Mesenchymal stem cell (in vitro differentiated cells and primary cell): ENCODE results near the gene CCDC88B.
A peak's percentile ranks its signal among the peaks of the same experiment; 100 is the strongest.

Experiments
- DNase-seq: peaks from one replicate; pipeline ENCODE4 v3.0.0-alpha.2; 2013
- H2AFZ ChIP-seq: one replicate; pipeline ENCODE4 v1.6.1; 2013; ENCODE audit warnings: low read depth, mild to moderate bottlenecking, control low read depth, inconsistent platforms, low read length, moderate library complexity
- H2AK5ac ChIP-seq: 2 replicates; pipeline ENCODE4 v1.6.1; 2013; ENCODE audit warnings: low read length, moderate library complexity, mild to moderate bottlenecking, inconsistent platforms; ENCODE audit not compliant: severe bottlenecking
- H2BK120ac ChIP-seq: one replicate; pipeline ENCODE4 v1.6.1; 2013; ENCODE audit warnings: low read depth, mild to moderate bottlenecking, inconsistent platforms, low read length, moderate library complexity
- H2BK12ac ChIP-seq, 2 experiments: one replicate each; pipeline ENCODE4 v1.6.1; 2013; ENCODE audit warnings: inconsistent platforms in 2 of 2, low read length in 2 of 2, mild to moderate bottlenecking in 2 of 2, moderate library complexity in 2 of 2, control low read depth in 1 of 2
- H2BK15ac ChIP-seq: one replicate; pipeline ENCODE4 v1.6.1; 2013; ENCODE audit warnings: mild to moderate bottlenecking, low read depth, inconsistent platforms; ENCODE audit not compliant: poor library complexity, severe bottlenecking
- H2BK5ac ChIP-seq: 2 replicates; pipeline ENCODE4 v1.6.1; 2013; ENCODE audit warnings: low read depth, mild to moderate bottlenecking, low read length, control low read depth, inconsistent platforms; ENCODE audit not compliant: poor library complexity, severe bottlenecking
- H3K14ac ChIP-seq, 2 experiments: one replicate each; pipeline ENCODE4 v1.6.1; 2013; ENCODE audit warnings: inconsistent platforms in 2 of 2, low read length in 2 of 2, control low read depth in 1 of 2, mild to moderate bottlenecking in 1 of 2, moderate library complexity in 1 of 2
- H3K18ac ChIP-seq, 2 experiments: one replicate each; pipeline ENCODE4 v1.6.1; 2013; ENCODE audit warnings: inconsistent platforms in 2 of 2, low read length in 2 of 2, control low read depth in 1 of 2, low read depth in 1 of 2, mild to moderate bottlenecking in 1 of 2
- H3K23ac ChIP-seq, 2 experiments: one replicate each; pipeline ENCODE4 v1.6.1; 2013; ENCODE audit warnings: inconsistent platforms in 2 of 2, low read length in 2 of 2, mild to moderate bottlenecking in 2 of 2, moderate library complexity in 2 of 2, control low read depth in 1 of 2
- H3K27ac ChIP-seq: 2 replicates; pipeline ENCODE4 v1.5.1; 2013; ENCODE audit warnings: mild to moderate bottlenecking, moderate library complexity, low read length, control low read depth, inconsistent platforms; ENCODE audit not compliant: poor library complexity, severe bottlenecking
- H3K27me3 ChIP-seq, 2 experiments: 2 replicates each; pipeline versions ENCODE4 v1.6.1 to v1.7.0; 2013; ENCODE audit warnings: low read length in 2 of 2, mild to moderate bottlenecking in 2 of 2, moderate library complexity in 2 of 2, control low read depth in 1 of 2, inconsistent platforms in 1 of 2; ENCODE audit not compliant: control insufficient read depth in 1 of 2, insufficient read depth in 1 of 2
- H3K36me3 ChIP-seq, 2 experiments: 2 replicates each; pipeline versions ENCODE4 v1.6.1 to v1.7.0; 2013; ENCODE audit warnings: low read length in 2 of 2, control low read depth in 1 of 2, inconsistent platforms in 1 of 2, low read depth in 1 of 2, mild to moderate bottlenecking in 1 of 2; ENCODE audit not compliant: insufficient read depth in 2 of 2, control insufficient read depth in 1 of 2
- H3K4ac ChIP-seq, 2 experiments: one replicate each; pipeline ENCODE4 v1.6.1; 2013; ENCODE audit warnings: inconsistent platforms in 2 of 2, low read length in 2 of 2, mild to moderate bottlenecking in 2 of 2, moderate library complexity in 2 of 2, control low read depth in 1 of 2, low read depth in 1 of 2
- H3K4me1 ChIP-seq: 2 replicates; pipeline ENCODE4 v1.6.1; 2013; ENCODE audit warnings: low read depth, low read length, control low read depth; ENCODE audit not compliant: control insufficient read depth, insufficient read depth
- H3K4me2 ChIP-seq: 2 replicates; pipeline ENCODE4 v1.6.1; 2013; ENCODE audit warnings: low read length, mild to moderate bottlenecking, inconsistent platforms; ENCODE audit not compliant: poor library complexity, severe bottlenecking
- H3K4me3 ChIP-seq, 2 experiments: 2 replicates each; pipeline versions ENCODE4 v1.5.1 to v1.7.0; 2013; ENCODE audit warnings: low read length in 2 of 2, mild to moderate bottlenecking in 2 of 2, control low read depth in 1 of 2, low read depth in 1 of 2; ENCODE audit not compliant: insufficient read depth in 1 of 2
- H3K79me1 ChIP-seq: replicated peaks from 2 replicates; pipeline ENCODE4 v1.6.1; 2013; ENCODE audit warnings: mild to moderate bottlenecking, control low read depth, low read length, inconsistent platforms; ENCODE audit not compliant: poor library complexity, severe bottlenecking
- H3K9ac ChIP-seq: 2 replicates; pipeline ENCODE4 v1.7.0; 2013; ENCODE audit warnings: mild to moderate bottlenecking, low read length, moderate library complexity
- H3K9me3 ChIP-seq: 2 replicates; pipeline ENCODE4 v1.7.0; 2013; ENCODE audit warnings: mild to moderate bottlenecking, low read length; ENCODE audit not compliant: control insufficient read depth
- H4K8ac ChIP-seq: one replicate; pipeline ENCODE4 v1.6.1; 2013; ENCODE audit warnings: inconsistent platforms, mild to moderate bottlenecking, low read length, moderate library complexity
- H4K91ac ChIP-seq: one replicate; pipeline ENCODE4 v1.6.1; 2013; ENCODE audit warnings: mild to moderate bottlenecking, low read length, inconsistent platforms
- WGBS: methylation state at CpG from one replicate; pipeline ENCODE4 v1.1.7; 2013; ENCODE audit warnings: mixed read lengths; 5-methylcytosine and 5-hydroxymethylcytosine counted together

Gene CCDC88B

DNA sequence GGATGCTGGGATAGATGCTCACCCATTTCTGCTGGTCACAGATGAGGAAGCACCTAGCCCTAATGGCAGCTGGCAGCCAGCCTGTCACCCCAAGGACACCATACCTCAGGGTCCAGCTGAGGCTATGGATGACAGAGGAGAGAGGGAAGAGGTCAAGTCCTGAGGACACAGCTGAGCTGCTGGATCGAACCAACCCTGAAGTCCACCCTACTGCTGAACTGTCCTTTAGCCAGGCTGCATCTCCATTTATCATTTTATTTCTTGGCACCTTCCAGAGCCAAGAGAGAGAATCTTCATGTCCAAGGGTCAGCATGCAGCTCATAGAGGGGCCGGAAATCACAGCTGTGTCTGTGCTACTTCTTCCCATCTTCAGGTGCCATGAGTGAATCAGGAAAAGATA is 49.8 kb downstream of the CCDC88B start:
- no peak overlapping the region for H3K14ac ChIP-seq
- 90% methylated on average over 2 of the region's 2 CpGs for WGBS
- H3K36me3 ChIP-seq, result no peaks in the 10 kb centered on the region
- H3K4me3 ChIP-seq, result no peak overlapping the region
- no peak overlapping the region for H3K4ac ChIP-seq
- H2AK5ac ChIP-seq, result no peak overlapping the region
- peaks cover 23 to 76% of the 10 kb centered on the region in 2 experiments for H3K27me3 ChIP-seq
- H4K8ac ChIP-seq, result no peak overlapping the region
- no peak overlapping the region for H2BK15ac ChIP-seq
- H3K23ac ChIP-seq, result no peak overlapping the region
- no peak overlapping the region for H2AFZ ChIP-seq
- no peak overlapping the region for H2BK5ac ChIP-seq
- H3K4me2 ChIP-seq, result no peak overlapping the region
- no peak overlapping the region for H2BK120ac ChIP-seq
- H3K4me1 ChIP-seq, result peaks cover 2% of the 10 kb centered on the region
- H4K91ac ChIP-seq, result no peak overlapping the region
- no peak overlapping the region for H3K18ac ChIP-seq
- no peak overlapping the region for H3K9ac ChIP-seq
- no peak overlapping the region for H2BK12ac ChIP-seq
- peaks cover 9% of the 10 kb centered on the region for H3K9me3 ChIP-seq
- no peaks in the 10 kb centered on the region for H3K79me1 ChIP-seq
- H3K27ac ChIP-seq, result no peak overlapping the region
- no peak for DNase-seq

DNA sequence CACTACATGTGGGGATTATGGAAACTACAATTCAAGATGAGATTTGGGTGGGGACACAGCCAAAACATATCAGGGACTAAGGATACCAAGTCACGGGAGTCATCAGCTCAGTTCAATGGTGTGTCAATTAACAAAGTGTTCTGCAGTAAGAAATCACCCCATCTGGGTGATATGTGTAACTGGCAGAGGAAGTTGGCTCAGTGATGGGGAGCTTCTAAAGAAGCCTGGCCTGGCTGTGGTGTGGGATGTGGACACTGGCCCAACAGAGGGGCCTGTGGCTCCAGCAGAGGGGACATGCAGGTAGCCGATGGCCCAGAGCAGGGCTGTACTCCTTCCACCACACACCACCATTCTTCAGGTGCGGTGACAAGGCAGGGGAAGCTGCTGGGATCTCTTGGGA is 50.6 kb downstream of the CCDC88B start:
- Histone ChIP-seq H3K4ac (no peak overlapping the region), H3K4me3 (no peak overlapping the region), H3K9ac (no peak overlapping the region), H3K27ac (no peak overlapping the region), H3K14ac (no peak overlapping the region), H2BK120ac (no peak overlapping the region), H3K36me3 (no peaks in the 10 kb centered on the region), H3K27me3 (peaks cover 23 to 75% of the 10 kb centered on the region in 2 experiments), H3K4me2 (no peak overlapping the region), H3K4me1 (peaks cover 1% of the 10 kb centered on the region), H3K79me1 (no peaks in the 10 kb centered on the region), H3K18ac (no peak overlapping the region), H2BK15ac (no peak overlapping the region), H4K8ac (no peak overlapping the region), H2BK12ac (peak overlapping the region in 1 of 2 experiments; percentile 55), H3K23ac (no peak overlapping the region), H4K91ac (no peak overlapping the region), H2AFZ (no peak overlapping the region), H2BK5ac (no peak overlapping the region), H3K9me3 (peaks cover 9% of the 10 kb centered on the region), H2AK5ac (no peak overlapping the region)
- no peak for DNase-seq
- WGBS, result 91% methylated on average over 1 of the region's 3 CpGs

DNA sequence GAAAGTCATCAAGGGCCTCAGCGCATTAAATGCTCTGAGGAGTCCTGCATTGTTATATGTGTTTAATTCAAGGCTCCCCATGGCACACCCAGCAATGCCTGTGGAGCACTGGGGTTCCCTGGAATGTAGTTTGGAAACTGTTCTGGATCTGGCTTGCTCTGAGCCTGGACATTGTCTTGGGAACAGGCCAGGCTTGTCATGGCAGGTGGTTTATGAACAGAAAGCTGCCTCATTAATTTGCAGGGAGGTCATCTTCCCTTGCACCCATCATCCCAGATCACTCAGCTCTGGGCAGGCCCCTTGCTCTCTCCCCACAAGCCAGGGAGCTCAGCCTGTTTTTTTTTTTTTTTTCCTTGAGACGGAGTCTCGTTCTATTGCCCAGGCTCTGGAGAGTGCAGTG is 51.8 kb downstream of the CCDC88B start:
- no peak overlapping the region for H3K23ac ChIP-seq
- H3K14ac ChIP-seq, result no peak overlapping the region
- no peaks in the 10 kb centered on the region for H3K36me3 ChIP-seq
- no peak overlapping the region for H3K4me2 ChIP-seq
- no peak overlapping the region for H2AK5ac ChIP-seq
- H2BK120ac ChIP-seq, result no peak overlapping the region
- no peak overlapping the region for H4K91ac ChIP-seq
- no peak overlapping the region for H2AFZ ChIP-seq
- no peaks in the 10 kb centered on the region for H3K79me1 ChIP-seq
- 96% methylated on average over 1 of the region's 3 CpGs for WGBS
- no peak overlapping the region for H2BK15ac ChIP-seq
- no peak overlapping the region for H3K4me3 ChIP-seq
- peaks cover 9% of the 10 kb centered on the region for H3K9me3 ChIP-seq
- H2BK12ac ChIP-seq, result no peak overlapping the region
- no peak for DNase-seq
- H4K8ac ChIP-seq, result no peak overlapping the region
- H3K27ac ChIP-seq, result no peak overlapping the region
- H2BK5ac ChIP-seq, result no peak overlapping the region
- peaks cover 23 to 79% of the 10 kb centered on the region in 2 experiments for H3K27me3 ChIP-seq
- H3K4me1 ChIP-seq, result peaks cover 11% of the 10 kb centered on the region
- H3K18ac ChIP-seq, result no peak overlapping the region
- H3K9ac ChIP-seq, result no peak overlapping the region
- H3K4ac ChIP-seq, result no peak overlapping the region

DNA sequence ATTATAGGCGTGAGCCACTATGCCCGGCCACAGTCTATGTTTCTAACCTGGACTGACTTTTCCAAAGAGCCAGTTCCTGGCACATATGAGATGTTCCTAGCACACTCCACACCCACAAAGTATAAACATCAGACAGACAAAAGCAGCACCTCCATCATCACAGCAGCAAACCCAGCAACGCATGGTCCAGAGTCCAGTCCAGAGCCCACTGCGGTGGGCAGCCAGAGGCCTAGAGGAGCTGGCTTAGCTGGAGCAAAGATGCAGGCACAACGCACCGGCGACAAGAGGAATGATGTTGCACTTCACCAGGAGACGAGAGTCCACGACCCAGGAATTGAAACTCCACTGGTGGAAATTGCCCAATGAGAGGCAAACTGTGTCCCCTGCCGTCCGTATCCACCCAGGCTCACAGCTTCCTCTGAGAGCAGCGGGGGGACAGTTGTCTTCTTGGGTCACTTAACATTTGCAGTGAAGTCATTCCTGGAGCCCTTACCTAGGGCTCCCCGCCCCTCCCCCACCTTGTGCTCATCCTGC is 55.6 kb downstream of the CCDC88B start:
- no peak overlapping the region for H2AK5ac ChIP-seq
- no peak overlapping the region for H3K4me3 ChIP-seq
- H3K27me3 ChIP-seq, result peaks cover 5 to 44% of the 10 kb centered on the region in 2 experiments
- no peak overlapping the region for H3K9ac ChIP-seq
- peak overlapping the region; percentile 2 to 92 for H3K18ac ChIP-seq
- H3K36me3 ChIP-seq, result no peaks in the 10 kb centered on the region
- H2BK12ac ChIP-seq, result peak overlapping the region in 1 of 2 experiments; percentile 79
- no peak overlapping the region for H2BK5ac ChIP-seq
- H2BK120ac ChIP-seq, result no peak overlapping the region
- DNase-seq, result no peak
- H2AFZ ChIP-seq, result peak overlapping the region; percentile 19
- H2BK15ac ChIP-seq, result peak overlapping the region; percentile 13
- H3K27ac ChIP-seq, result peak overlapping the region; percentile 64
- no peaks in the 10 kb centered on the region for H3K9me3 ChIP-seq
- H3K14ac ChIP-seq, result peak overlapping the region in 1 of 2 experiments; percentile 61
- H3K4ac ChIP-seq, result peak overlapping the region; percentile 1 to 54
- H3K23ac ChIP-seq, result peak overlapping the region in 1 of 2 experiments; percentile 34
- H4K8ac ChIP-seq, result peak overlapping the region; percentile 84
- H3K4me2 ChIP-seq, result peak overlapping the region; percentile 55
- H3K4me1 ChIP-seq, result peaks cover 15% of the 10 kb centered on the region
- H3K79me1 ChIP-seq, result no peaks in the 10 kb centered on the region
- peak overlapping the region; percentile 84 for H4K91ac ChIP-seq
- WGBS, result 62% methylated on average over 13 of the region's 13 CpGs
